GM12892 (cell line): ENCODE results near the gene HSD17B8.

ENCODE experiments used
- POLR2A ChIP-seq: IDR thresholded peaks from 2 replicates; pipeline ENCODE4 v1.6.1; 2011; ENCODE audit warnings: low read depth, low read length, control low read depth
- POLR2AphosphoS5 ChIP-seq: IDR thresholded peaks from 2 replicates; pipeline ENCODE4 v1.6.1; 2011; ENCODE audit warnings: low read depth, low read length, control low read depth
- TAF1 ChIP-seq: IDR thresholded peaks from 2 replicates; pipeline ENCODE4 v1.6.1; 2011; ENCODE audit warnings: low read depth, mild to moderate bottlenecking, control low read depth, low read length, borderline replicate concordance

GRCh38 chr6:33183071-33183683 is 21.3 kb upstream of the HSD17B8 start:
- TF ChIP-seq POLR2AphosphoS5 (no peak), TAF1 (no peak), POLR2A (no peak)
